ENCODE measurements around the gene DTNBP1.
"Not testable (repeated sequence)": the region's sequence is repeated elsewhere in the genome, so short reads cannot be mapped to it uniquely, and the experiment has no call there.

DTNBP1 gene

DNA sequence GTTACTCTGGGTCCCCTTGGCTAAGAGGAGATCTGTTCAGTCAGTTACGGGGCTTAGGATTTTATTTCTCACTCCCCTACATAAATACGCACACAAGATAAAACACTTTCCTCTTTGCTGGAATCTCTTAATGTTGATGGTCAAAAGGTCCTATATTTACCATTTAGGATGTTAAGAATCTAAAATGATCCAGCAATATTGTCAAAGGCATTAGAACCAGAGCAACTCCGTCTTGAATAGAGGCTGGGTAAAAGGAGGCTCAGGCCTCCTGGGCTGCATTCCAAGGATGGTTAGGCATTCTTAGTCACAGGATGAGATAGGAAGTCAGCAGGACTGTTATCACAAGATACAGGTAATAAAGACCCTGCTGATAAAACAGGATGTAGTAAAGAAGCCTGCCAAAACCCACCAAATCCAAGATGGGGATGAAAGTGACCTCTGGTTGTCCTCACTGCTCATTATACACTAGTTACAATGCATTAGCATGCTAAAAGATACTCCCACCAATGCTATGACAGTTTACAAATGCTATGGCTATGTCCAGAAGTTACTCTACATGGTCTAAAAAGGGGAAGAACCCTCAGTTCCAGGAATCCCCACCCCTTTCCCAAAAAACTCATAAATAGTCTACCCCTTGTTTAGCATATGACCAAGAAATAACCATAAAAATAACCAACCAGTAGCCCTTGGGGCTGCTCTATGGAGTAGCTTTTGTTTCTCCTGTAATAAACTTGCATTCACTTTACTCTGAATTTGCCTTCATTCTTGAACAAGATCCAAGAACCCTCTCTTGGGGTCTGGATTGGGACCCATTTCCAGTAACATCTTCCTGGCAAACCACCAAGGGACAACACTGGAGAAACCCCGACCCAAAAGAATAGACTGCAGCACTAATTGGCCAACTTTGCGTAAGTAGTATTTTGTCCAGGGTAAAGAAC, 107.5 kb downstream of the DTNBP1 start:
- no peak for DNase-seq

DNA sequence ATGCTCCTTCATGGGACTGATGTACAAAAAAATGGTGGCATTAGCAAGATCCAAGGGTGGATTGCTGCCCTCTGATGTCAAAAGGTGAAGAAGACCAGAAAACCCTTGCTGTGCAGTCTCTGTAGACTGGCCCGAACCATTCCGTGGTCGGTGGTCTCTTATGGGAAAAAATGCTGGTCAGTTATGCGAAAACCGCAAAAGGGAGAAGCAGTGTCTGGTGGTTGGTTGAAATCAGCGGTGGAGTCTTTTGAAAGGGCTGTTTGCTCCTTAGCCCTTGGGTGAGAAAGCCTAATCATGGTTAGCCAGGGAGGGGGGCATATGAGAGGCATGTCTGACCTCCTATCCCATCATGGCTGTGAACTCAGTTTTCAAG, 108.1 kb downstream of the DTNBP1 start:
- DNase-seq: no peak

DNA sequence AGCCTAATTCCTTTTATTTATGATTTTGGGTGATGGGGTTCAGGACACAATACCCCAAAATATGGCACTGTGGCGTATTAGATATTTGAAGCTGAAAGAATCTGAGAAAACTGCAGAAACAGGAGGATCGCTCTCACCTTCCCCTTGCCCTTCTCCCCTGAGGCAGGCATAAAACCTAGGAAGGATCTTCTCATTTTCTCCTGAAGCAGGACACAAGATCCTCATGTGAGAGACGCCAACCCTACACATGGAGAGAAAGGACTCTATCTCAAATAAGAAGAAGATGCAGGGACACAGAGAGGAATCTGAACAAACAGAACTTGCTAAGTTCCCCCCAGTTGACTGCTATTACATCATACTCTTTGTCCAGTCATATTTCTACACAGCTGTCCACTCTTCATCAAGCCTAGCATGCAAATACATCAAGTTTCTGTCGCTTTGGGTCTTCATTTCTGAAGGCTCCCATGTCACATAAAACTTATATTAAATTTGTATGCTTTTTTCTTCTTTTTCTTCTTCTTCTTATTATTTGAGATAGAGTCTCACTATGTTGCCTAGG, 109.0 kb downstream of the DTNBP1 start:
- no peak for DNase-seq

DNA sequence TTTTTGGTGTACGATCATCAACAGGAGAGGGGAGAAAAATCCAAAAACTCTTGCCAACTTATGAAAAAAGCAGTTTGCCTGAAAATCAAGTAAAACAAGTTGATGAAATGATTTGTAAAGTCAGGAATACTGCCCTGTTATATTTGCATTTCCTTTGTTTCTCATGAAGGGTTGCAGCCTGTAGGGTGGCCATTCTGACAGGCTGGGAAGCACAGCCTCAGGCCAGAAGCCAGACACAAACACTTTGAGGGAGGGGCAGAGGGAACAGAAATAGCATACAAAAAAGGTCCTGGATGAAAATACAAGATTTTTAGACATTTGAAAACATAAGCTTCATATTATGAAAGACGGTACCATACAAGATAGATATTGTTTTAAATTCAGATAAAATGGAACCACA, 109.8 kb downstream of the DTNBP1 start:
- DNase-seq: no peak

DNA sequence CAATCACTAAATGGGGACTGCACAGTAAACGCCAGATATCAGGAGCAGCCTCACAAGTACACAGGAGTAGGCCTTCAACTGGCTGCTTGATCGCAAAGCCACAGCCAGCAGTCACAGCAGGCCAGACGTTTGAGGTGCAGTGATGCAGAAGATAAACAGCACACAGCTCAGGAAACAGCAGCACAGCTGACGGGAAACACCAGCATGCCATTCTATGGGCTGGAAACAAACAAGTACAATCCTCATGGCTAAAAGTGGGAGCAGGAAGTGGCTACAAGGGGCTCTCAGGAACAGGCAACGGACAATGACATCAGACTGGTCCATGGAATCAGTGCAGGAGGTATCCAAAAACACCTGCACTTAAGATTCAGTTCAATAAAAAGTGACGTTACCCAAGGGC, 111.0 kb downstream of the DTNBP1 start:
- no peak for DNase-seq

DNA sequence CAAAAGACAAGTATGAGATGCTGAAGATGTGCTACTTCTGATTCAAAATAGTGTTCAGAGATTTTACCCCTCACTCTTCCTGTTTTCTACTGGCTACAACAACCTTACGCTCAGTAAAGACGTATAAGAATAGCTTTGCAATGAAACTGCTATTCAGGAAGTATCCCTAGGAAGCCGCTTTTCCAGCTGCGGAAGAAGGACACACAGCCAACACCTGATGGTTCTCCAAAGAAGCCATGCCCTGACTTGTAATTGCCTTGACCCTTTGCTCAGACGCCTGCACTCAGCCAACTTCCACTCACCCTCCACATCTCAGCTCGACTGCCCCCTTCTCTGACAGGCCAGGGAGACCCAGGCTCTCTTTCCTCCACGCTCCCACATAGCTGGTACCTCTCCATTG, 111.6 kb downstream of the DTNBP1 start:
- DNase-seq: no peak

DNA sequence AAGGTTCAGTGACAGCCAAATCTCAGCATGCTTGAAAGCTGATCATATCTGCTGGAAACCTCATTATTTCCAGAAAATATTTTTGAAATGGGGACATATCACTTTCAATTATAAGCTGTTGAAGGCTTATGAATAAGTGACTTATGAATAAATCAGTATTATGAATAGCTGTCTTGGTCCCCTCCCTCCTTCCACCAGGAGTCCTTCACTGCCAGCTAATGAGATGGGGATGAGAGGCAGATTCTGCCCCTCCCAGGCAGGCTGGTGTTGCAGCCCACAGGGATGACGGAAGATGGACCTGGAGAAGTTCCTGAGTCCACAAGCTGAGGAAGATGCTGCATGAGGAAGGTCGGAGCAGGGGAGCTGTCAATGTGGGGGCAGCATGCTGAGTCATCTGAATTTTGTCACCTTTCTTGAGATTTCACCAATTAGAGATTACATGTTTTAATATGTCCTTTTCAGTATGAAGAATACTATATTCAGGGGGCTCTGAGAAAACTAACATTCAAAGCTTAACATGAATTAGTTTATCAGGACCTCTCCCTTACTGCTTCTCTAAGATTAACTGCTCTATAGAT, 112.2 kb downstream of the DTNBP1 start:
- DNase-seq: no peak

DNA sequence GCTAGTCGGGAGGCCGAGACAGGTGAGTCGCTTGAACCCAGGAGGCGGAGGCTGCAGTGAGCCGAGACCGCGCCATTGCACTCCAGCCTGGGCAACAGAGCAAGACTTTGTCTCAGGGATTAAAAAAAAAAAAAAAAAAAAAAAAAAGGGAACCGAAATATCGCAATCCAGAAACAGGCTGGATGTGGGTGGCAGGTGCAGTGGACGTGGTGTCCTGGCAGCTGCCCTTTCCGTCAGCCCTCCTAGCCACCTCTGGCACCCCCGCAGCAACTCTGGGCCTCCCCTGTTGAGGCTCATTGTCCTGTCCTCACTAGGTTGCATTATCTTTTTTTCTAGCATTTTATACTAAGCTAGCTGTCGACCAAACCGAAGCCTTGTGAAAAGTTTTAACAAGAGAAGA, 113.5 kb downstream of the DTNBP1 start:
- DNase-seq: no peak

DNA sequence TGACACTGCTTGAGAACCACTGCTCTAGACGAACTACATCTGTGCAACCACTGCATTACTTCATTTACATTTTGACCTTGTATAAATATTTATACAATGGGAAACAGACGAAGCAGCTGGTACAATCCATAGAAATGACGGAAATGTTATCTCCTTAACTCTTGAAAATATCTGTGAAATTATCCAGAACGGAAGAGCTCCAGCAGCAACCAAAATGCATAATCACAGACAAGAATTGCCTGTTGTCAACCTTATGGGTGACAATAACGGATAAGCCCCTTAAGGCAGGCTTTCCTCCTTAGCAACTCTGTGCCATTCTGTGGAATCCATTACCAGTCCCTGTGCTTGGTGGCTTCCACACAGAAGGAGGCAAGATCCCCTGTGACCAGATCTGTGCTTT, 115.4 kb downstream of the DTNBP1 start:
- no peak for DNase-seq

DNA sequence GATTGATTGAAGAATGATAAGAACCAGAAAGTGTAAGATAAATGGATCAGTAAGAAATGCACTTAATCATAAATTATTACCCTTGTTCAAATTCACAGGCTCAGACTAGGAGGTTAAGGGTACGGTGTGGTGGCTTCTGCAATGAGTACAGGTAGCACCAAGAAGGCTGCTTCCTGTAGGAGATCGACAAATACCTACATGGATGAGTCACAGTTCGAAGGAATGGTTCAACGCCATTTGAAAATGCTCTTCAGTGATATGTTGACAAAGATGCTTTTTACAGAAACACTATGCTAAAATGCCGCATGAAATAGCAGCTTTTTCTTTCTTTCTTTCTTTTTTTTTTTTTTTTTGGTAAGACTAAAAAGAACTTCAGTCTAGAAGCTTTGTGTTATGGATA, 116.2 kb downstream of the DTNBP1 start:
- no peak for DNase-seq

DNA sequence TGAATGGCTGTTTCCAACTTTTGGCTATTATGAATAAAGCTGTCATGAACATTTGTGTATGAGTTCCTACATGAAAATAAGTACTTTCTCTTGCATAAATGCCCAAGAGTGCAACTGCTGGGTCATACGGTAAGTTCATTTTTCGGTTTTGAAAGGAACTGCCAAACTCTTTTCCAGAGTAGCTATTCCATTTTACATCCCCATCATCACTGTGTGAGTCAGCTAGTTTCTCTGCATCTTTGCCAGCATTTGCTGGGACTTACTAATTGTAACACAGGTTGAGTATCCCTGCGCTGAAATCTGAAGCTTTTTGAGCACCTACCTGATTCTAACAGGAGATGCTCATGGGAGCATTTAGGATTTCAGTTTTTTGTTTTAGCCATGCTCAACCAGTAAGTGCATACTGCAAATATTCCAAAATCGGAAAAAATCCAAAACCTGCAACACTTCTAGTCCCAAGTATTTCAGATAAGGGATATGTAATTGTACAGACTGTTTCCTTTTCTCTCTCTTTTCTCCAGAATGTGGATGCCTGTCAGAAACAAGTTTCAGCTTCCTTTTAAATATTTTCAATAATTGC, 118.4 kb downstream of the DTNBP1 start:
- DNase-seq: no peak

DNA sequence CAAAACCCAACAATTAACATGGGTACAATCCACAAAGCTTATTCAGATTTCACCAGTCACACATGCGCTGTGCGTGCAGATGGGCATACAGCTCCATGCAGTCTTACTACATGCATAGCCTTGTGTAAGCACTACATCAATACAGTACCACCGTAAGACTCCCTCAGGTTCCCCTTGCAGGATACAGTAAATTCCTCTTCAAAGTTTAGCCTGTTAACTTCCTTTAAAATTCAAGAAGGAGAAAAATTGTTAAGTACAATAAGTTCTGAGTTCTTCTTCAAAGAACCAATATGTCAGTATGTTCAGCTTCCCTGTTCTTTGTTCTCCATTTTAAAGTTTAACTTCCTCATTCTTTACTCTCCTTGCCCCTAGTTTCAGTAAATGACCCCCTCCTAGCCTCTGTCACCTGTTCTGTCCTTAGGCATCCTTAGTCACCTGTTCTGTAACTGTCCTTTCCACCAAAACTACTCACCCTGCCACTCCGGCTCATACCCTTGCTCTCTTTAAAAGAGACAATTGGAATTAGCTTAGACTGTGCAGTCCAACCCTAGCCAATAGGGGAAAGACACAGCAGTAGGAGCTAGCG, 119.4 kb downstream of the DTNBP1 start:
- DNase-seq: not testable (repeated sequence)

DNA sequence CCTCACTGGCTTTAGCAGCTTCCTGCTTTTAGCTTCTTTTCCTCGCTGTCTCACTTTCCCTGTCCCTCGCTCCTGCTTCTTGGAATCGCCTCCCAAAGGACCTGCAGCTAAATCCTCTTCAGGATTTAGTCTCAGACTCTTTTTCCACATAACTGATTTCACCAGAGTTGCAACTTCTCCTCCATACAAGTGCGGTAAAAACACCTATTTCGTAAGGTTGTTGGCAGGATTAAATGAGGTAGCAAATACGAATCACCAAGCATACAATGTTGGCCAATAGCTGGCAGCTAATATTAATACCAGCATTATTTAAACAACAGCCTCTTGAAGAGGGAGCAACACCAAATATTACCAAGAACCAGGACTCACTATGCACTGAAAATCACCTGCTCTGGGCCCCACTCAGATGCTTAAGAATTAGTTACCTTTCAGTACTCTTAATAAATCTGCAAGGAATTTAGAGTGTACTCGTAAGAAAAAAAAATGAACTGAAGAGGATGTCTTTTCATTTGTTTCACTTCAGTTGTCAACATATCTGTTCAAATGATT, 123.0 kb downstream of the DTNBP1 start:
- no peak for DNase-seq

DNA sequence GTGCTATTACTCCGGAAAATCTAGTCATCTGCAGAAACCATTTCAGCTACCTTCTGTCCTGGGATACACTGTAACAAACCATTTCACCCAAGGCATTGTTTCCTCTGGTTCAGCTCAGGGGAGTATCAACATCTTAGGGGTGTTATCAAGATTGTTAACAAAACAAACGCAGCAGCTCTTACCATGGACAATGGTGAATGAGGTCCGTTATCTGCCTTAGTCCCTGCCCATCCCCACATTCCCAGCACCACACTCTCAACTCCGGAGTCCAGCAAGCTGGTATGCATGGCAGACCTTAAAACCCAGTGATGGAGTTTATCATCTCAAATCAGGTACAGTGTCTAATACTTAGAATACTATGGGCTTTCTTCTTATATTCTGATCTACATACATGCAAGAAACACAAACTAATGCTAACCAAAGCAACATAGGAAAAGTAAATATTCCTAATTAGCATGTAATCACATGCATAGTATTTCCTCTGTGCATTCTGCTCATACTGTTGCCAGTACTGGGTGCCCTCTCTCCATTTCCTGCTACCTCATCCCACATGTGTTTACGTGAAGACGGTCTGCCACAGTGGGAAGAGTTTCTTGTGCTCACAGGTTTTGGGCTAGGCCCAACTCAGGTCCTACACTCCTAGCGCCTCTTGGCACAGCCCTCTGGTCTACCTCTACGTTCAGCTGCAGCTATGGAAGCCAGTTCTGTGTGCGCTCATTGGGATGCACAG, 123.9 kb downstream of the DTNBP1 start:
- no peak for DNase-seq

DNA sequence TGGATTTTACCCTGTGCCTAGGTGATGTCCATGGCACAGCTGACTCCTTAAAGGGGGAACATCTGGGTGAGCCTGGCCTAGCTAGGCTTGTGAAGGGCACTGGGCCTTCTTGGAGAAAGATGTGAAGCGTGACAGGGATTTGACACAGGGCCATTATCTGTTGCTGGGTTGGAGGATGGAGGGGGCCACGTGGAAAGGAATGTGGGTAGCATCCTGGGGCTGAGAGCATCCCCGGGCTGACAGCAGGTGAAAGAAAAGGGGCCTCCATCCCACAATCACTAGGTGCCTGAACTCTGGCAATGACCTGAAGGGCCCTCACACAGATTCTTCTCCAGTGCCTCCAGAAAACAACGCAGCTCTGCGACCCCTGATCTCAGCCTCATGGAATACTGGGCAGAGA, 124.7 kb downstream of the DTNBP1 start:
- DNase-seq: no peak

DNA sequence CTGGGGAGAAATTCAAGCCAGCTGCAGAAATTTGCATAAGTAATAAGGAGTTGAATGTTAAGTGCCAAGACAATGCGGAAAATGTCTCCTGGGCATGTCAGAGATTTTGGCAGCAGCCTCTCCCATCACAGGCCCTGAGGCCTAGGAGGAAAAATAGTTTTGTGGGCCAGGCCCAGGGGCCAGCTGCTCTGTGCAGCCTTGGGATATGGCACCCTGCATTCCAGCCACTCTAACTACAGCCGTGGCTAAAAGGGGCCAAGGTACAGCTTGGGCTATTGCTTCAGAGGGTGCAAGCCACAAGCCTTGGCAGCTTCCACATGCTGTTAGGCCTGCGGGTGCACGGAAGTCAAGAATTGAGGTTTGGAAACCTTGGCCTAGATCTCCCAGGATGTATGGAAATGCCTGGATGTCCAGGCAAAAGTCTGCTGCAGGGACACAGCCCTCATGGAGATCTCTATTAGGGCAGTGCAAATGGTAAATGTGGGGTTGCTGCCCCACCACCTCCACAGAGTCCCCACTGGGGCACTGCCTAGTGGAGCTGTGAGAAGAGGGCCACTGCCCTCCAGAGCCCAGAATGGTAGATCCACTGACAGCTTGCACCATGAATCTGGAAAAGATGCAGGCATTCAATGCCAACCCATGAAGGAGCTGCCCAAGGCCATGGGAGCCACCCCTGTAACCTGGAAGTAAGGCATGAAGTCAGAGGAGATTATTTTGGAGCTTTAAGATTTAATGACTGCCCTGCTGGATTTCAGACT, 126.5 kb downstream of the DTNBP1 start:
- no peak for DNase-seq

DNA sequence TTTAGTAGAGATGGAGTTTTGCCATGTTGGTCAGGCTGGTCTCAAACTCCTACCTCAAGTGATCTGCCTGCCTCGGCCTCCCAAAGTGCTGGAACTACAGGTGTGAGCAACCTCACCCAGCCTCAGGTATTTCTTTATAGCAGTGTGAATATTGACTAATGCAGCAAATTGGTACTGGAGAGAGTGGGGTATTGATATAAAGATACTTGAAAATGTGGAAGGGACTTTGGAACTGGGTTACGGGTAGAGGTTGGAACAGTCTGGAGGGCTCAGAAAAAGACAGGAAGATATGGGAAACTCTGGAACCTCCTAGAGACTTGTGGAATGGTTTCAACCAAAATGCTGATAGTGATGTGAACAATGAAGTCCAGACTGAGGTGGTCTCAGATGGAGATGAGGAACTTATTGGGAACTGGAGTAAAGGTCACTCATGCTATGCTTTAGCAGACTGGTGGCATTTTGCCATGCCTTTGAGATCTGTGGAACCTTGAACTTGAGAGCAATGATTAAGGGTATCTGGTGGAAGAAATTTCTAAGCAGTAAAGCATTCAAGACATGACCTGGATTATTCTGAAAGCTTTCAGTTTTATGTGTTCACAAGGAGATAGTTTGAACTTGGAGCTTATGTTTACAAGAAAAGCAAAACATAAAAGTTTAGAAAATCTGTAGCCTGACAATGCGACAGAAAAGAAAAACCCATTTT, 127.2 kb downstream of the DTNBP1 start:
- no peak for DNase-seq

DNA sequence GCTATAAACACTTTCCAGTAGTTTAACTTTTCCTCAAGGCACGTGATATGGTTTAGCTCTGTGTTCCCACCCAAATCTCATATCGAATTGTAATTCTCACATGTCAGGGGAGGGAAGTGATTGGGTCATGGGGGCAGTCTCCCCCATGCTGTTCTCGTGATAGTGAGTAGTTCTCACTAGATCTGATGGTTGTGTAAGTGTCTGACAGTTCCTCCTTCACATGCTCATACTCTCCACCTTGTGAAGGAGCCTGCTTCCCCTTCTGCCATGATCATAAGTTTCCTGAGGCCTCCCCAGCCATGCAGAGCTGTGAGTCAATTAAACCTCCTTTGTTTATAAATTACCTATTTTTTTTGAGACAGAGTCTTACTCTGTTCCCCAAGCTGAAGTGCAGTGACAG, 127.9 kb downstream of the DTNBP1 start:
- no peak for DNase-seq

DNA sequence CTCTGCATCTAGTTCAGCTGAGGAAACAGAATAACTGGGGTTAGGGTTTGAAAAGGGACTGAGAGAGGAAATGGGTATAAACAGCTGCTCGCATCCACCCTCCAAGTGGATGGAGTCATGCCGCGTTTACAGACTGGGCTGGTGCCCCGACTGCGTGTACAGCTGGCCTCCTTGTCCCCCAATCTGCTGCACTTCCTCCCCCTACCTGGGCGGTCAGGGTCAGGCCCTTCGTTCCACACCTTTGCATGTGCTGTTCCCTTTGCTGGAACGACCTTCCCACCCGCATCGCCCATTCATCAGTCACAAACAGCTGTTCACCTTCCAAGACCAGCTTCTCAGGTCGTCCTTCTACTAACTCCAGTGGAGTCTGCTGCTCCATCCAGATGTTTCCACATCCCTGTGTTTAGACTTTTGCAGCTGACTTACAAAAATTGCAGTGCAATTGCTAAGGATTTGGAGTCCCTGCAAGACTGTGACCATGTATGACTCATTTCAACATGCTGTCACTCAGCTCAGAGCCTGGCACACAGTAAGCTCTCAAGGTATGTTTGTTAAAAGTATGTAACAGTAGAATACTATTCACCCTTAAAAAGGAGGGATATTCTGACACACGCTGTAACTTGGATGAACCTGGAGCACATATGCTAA, 129.3 kb downstream of the DTNBP1 start:
- no peak for DNase-seq

DNA sequence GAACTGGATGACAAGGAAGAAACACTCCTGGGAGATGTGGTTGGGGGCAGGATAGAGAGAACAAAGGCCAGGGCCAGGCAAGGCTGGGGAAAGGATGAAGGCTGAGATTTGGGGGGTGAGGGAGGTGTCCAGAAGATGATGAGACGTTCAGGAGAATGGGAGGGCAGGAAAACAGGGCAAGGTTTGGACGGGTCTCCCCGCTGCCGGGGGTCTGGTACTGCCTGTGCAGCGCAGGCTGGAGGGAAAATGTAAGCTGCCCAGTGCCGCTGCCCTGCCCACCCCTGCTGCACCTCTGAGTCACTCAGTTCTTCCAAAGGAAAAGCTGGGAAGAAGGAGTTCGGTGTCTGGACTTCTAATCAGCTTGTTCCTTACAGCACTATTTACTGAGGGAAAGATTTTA, 130.9 kb downstream of the DTNBP1 start:
- DNase-seq: no peak

DNA sequence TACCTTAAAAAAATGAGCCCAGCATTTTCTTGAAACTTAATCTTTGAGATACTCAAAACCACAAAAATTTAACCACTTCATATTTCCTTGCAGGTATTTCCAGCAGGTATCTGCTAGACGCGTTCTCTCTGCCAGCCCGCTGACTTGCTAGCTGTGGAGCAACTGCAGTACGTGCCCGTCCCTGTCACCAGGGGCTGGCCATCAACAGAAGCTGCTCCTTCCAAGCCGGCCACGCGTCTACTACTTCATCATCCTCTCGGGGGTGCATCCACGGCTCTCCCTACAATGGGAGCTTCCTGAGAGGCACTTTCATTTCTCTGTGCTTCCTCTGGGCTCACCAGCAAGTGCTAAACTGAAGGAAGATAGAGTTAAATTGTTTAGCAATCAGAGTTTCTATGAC, 132.4 kb downstream of the DTNBP1 start:
- no peak for DNase-seq

All from NCI-H1105 treated with DMSO at 0.1 percent for 48 hours (cell line).